NCI-H128 (cell line): ENCODE results near the gene COQ5.
"Not testable (repeated sequence)": the region's sequence is repeated elsewhere in the genome, so short reads cannot be mapped to it uniquely, and the experiment has no call there.

Experiments used
- DNase-seq: peaks from one replicate; lab custom pipeline; 2025; ENCODE audit not compliant: unreplicated experiment; lab: John Stamatoyannopoulos, UW

The COQ5 gene

GRCh38 chr12:120529641-120530417 is 871 bp upstream of the COQ5 start:
- no peak for DNase-seq

GRCh38 chr12:120522568-120522967 is 6.4 kb downstream of the COQ5 start:
- no peak for DNase-seq

GRCh38 chr12:120519324-120519723 is 9.6 kb downstream of the COQ5 start:
- DNase-seq, result not testable (repeated sequence)

GRCh38 chr12:120515496-120515895 is 13.5 kb downstream of the COQ5 start:
- DNase-seq, result no peak

- DNase-seq, result no peak
Observed at GRCh38 chr12:120514002-120514401, 15.0 kb downstream of the COQ5 start.

- DNase-seq, result no peak
Observed at GRCh38 chr12:120508537-120508936, 20.4 kb downstream of the COQ5 start.

- DNase-seq, result no peak
Observed at GRCh38 chr12:120504587-120504986, 24.4 kb downstream of the COQ5 start.

GRCh38 chr12:120500581-120500980 is 28.4 kb downstream of the COQ5 start:
- no peak for DNase-seq

GRCh38 chr12:120498870-120499515 is 30.0 kb downstream of the COQ5 start:
- no peak for DNase-seq

GRCh38 chr12:120497524-120498150 is 31.3 kb downstream of the COQ5 start:
- DNase-seq, result no peak

- peak; percentile 21 for DNase-seq
Observed at GRCh38 chr12:120496413-120497340, 32.3 kb downstream of the COQ5 start.

- DNase-seq, result peak; percentile 97
Observed at GRCh38 chr12:120495731-120496412, 33.1 kb downstream of the COQ5 start, which contains the start of gene DYNLL1. TSS of gene DYNLL1 (plus strand) at chr12:120496113. CDS start at chr12:120496422, 309 bp downstream.

- DNase-seq, result no peak
Observed at GRCh38 chr12:120495186-120495730, 33.7 kb downstream of the COQ5 start.

- DNase-seq, result no peak
Observed at GRCh38 chr12:120490833-120491512, 38.0 kb downstream of the COQ5 start.

- no peak for DNase-seq
Observed at GRCh38 chr12:120490325-120490724, 38.6 kb downstream of the COQ5 start.

- no peak for DNase-seq
Observed at GRCh38 chr12:120489018-120489417, 39.9 kb downstream of the COQ5 start.

GRCh38 chr12:120488057-120488640 is 40.8 kb downstream of the COQ5 start:
- DNase-seq, result no peak

GRCh38 chr12:120487552-120487951 is 41.4 kb downstream of the COQ5 start:
- DNase-seq, result not testable (repeated sequence)
